Neural cell (in vitro differentiated cells): ENCODE measurements around the gene CCL24. TPM values are rescaled to one million over a fixed set of nuclear protein-coding genes. Genes with fewer than 3 reads are reported as not detected.
"Not testable (repeated sequence)": the region's sequence is repeated elsewhere in the genome, so short reads cannot be mapped to it uniquely, and the experiment has no call there.

ENCODE experiments used
- H2AFZ ChIP-seq: fragments of 200-600, 300-800 bp; sonication (generic), shearing (Covaris generic); 2 replicates; pipeline ENCODE4 v1.6.0; 2014; ENCODE audit warnings: low read depth, mild to moderate bottlenecking, antibody characterized with exemption, low read length, moderate library complexity
- H3F3A ChIP-seq: fragments of 200-600 bp; shearing (Covaris generic); 2 replicates; pipeline ENCODE4 v1.6.1; 2016; ENCODE audit warnings: mild to moderate bottlenecking, moderate library complexity, mixed read lengths, antibody characterized with exemption, low read length; ENCODE audit not compliant: insufficient read depth, poor library complexity, severe bottlenecking
- H3K27ac ChIP-seq: fragments of 200-600, 300-800 bp; sonication (generic), shearing (Covaris generic); 2 replicates; pipeline ENCODE4 v1.5.1; 2014; ENCODE audit warnings: mild to moderate bottlenecking, low read length, moderate library complexity
- H3K27me3 ChIP-seq: fragments of 300-800, 200-600 bp; sonication (generic), shearing (Covaris generic); 2 replicates; pipeline ENCODE4 v1.6.0; 2014; ENCODE audit warnings: mild to moderate bottlenecking, low read depth, low read length, moderate library complexity; ENCODE audit not compliant: insufficient read depth
- H3K36me3 ChIP-seq: fragments of 300-800, 200-600 bp; sonication (generic), shearing (Covaris generic); 2 replicates; pipeline ENCODE4 v1.5.1; 2014; ENCODE audit warnings: mild to moderate bottlenecking, antibody characterized with exemption, low read length, moderate library complexity; ENCODE audit not compliant: insufficient read depth
- H3K4me2 ChIP-seq: fragments of 300-800, 200-600 bp; sonication (generic), shearing (Covaris generic); 2 replicates; pipeline ENCODE4 v1.6.0; 2014; ENCODE audit warnings: mild to moderate bottlenecking, low read length
- H3K4me3 ChIP-seq: fragments of 300-800, 200-600 bp; sonication (generic), shearing (Covaris generic); 2 replicates; pipeline ENCODE4 v1.5.1; 2014; ENCODE audit warnings: mild to moderate bottlenecking, low read length, moderate library complexity
- H3K79me2 ChIP-seq: fragments of 200-600 bp; shearing (Covaris generic); replicated peaks from 2 replicates; pipeline ENCODE4 v1.6.0; 2014; ENCODE audit warnings: mild to moderate bottlenecking, low read length, moderate library complexity; ENCODE audit not compliant: insufficient read depth
- H3K9ac ChIP-seq: fragments of 300-800, 200-600 bp; sonication (generic), shearing (Covaris generic); 2 replicates; pipeline ENCODE4 v1.6.1; 2016; ENCODE audit warnings: mild to moderate bottlenecking, low read length, mixed read lengths
- H3K9me2 ChIP-seq: fragments of 200-600 bp; shearing (Covaris generic); 2 replicates; pipeline ENCODE4 v1.6.1; 2016; ENCODE audit warnings: mild to moderate bottlenecking, low read length, mixed read lengths; ENCODE audit not compliant: insufficient read depth
- H3K9me3 ChIP-seq: fragments of 200-600, 300-800 bp; sonication (generic), shearing (Covaris generic); 2 replicates; pipeline ENCODE4 v1.6.1; 2016; ENCODE audit warnings: mild to moderate bottlenecking, mixed run types, low read length, moderate library complexity, mixed read lengths
- H4K20me1 ChIP-seq: fragments of 200-600 bp; shearing (Covaris generic); 2 replicates; pipeline ENCODE4 v1.6.1; 2016; ENCODE audit warnings: mild to moderate bottlenecking, mixed run types; ENCODE audit not compliant: insufficient read depth
- EZH2 ChIP-seq: fragments of 200-600, 300-800 bp; shearing (Covaris generic), sonication (generic); IDR thresholded peaks from 2 replicates; pipeline ENCODE4 v1.6.1; 2014; ENCODE audit warnings: antibody characterized with exemption, low read length, borderline replicate concordance, mild to moderate bottlenecking; ENCODE audit not compliant: insufficient read depth, poor library complexity, severe bottlenecking
- POLR2AphosphoS5 ChIP-seq: IDR thresholded peaks from 2 replicates; pipeline ENCODE4 v1.6.1; 2012
- RAD21 ChIP-seq: fragments of 450-650 bp; conservative IDR thresholded peaks from 2 replicates; pipeline ENCODE4 v1.6.1; 2014; ENCODE audit warnings: antibody characterized with exemption, mild to moderate bottlenecking, moderate library complexity
- TAF1 ChIP-seq: IDR thresholded peaks from 2 replicates; pipeline ENCODE4 v1.6.1; 2012; ENCODE audit warnings: low read depth
- polyA plus RNA-seq: library from polyadenylated mRNA; depleted of rRNA; stranded (reverse); fragments of >200 nt; gene quantifications from 2 replicates; pipeline ENCODE4 v1.2.3, GENCODE V29; 2014

CCL24 gene
- polyA plus RNA-seq, 1 donor from 2014 or later: not detected

DNA sequence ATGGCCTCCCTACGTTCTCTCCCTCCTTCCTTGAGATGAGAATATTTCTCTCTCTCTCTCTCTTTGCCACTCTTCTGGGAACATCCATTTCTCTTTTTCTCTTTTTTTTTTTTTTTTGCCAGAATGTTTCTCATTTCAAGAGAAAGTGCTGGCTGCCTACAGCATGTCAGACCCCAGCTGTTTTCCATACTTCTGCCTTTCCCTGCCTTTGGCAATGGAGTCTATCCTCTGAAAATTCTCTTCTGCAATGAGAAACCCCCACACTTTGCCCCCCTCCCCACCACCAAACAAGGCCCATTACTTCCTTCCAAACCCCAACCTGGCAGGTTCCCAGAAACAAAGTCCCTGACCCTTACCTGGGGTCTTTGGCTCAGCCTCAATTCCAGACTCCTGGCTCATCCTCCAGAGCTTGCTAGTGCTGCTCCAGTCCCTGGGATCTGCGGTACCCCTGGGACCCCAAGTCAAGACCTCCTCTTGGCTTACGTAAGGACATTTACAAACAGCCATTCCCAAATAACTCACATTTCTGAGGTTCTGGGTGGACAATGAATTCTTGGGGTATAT is 24.2 kb downstream of the CCL24 start:
- Histone ChIP-seq H4K20me1 (no peaks in the 10 kb centered on the region), H3K4me2 (no peak overlapping the region), H3K9ac (no peak overlapping the region), H3K27me3 (no peaks in the 10 kb centered on the region), H3K9me2 (no peaks in the 10 kb centered on the region), H3K27ac (no peak overlapping the region), H2AFZ (no peak overlapping the region), H3K4me3 (no peak overlapping the region), H3K9me3 (no peaks in the 10 kb centered on the region), H3F3A (no peaks in the 10 kb centered on the region), H3K79me2 (no peaks in the 10 kb centered on the region), H3K36me3 (no peaks in the 10 kb centered on the region)
- TF ChIP-seq RAD21: no peak
- TF ChIP-seq EZH2: no peak
- no peak for TF ChIP-seq POLR2AphosphoS5
- no peak for TF ChIP-seq TAF1

GRCh38 chr7:75788154-75788847 is 25.3 kb downstream of the CCL24 start:
- H3K36me3 ChIP-seq, H3F3A ChIP-seq, H4K20me1 ChIP-seq, H3K9me2 ChIP-seq, H3K79me2 ChIP-seq, H3K9me3 ChIP-seq, H3K27ac ChIP-seq, H3K4me3 ChIP-seq, H2AFZ ChIP-seq, H3K4me2 ChIP-seq, H3K27me3 ChIP-seq, H3K9ac ChIP-seq: not testable (repeated sequence)

DNA sequence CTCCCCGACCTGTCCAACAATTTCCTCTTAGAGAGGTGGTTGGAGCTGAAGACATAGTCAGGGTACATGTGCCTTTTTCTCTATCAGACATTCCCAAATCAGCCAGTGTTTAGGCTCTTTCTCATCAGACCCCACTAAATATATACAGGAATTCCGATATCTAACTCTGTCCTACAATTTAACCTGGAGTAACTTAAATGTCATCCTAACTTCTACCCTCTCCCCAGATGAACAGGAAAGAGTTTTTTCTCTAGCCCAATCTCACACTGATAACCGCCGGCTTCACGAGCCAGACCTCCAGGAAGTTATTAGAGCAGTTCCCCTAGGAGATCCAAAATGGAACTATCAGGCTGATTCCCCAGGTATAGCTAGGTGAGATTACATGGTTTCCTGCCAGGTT is 30.5 kb downstream of the CCL24 start:
- H3K9me2 ChIP-seq, H3K79me2 ChIP-seq, H3K9me3 ChIP-seq, H3K36me3 ChIP-seq, H3K4me3 ChIP-seq, H3K27ac ChIP-seq, H2AFZ ChIP-seq, H3K9ac ChIP-seq, H3K27me3 ChIP-seq, H3K4me2 ChIP-seq, H4K20me1 ChIP-seq, H3F3A ChIP-seq: not testable (repeated sequence)

DNA sequence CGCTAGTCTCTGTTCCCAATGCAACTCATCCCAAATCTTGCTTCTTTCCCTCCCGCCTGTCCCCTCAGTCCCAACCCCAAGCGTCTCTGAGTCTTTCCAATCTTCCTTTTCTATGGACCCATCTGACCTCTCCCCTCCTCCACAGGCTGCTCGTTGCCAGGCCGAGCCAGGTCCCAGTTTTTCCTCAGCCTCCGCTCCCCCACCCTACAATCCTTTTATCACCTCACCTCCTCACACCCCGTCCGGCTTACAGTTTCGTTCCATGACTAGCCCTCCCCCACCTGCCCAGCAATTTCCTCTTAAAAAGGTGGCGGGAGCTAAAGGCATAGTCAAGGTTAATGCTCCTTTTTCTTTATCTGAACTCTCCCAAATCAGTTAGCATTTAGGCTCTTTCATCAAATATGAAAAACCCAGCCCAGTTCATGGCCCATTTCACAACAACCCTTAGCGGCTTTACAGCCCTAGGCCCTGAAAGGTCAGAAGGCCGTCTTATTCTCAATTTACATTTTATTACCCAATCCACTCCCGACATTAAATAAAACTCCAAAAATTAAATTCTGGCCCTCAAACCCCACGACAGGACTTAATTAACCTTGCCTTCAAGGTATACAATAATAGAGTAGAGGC is 32.8 kb downstream of the CCL24 start:
- H3K4me3 ChIP-seq, H3K4me2 ChIP-seq: not testable (repeated sequence)

GRCh38 chr7:75779516-75779915 is 34.1 kb downstream of the CCL24 start:
- not testable (repeated sequence) for H2AFZ ChIP-seq, H3K9me2 ChIP-seq, H3K79me2 ChIP-seq, H4K20me1 ChIP-seq, H3K4me2 ChIP-seq, H3K9ac ChIP-seq, H3F3A ChIP-seq, H3K27me3 ChIP-seq, H3K4me3 ChIP-seq, H3K36me3 ChIP-seq, H3K9me3 ChIP-seq, H3K27ac ChIP-seq

More for the DNA sequence above, 32.8 kb downstream of the CCL24 start:
- not testable (repeated sequence) for H3K9me3 ChIP-seq, H3K9me2 ChIP-seq, H4K20me1 ChIP-seq, H3K27ac ChIP-seq, H2AFZ ChIP-seq, H3K9ac ChIP-seq, H3F3A ChIP-seq, H3K36me3 ChIP-seq, H3K27me3 ChIP-seq, H3K79me2 ChIP-seq

DNA sequence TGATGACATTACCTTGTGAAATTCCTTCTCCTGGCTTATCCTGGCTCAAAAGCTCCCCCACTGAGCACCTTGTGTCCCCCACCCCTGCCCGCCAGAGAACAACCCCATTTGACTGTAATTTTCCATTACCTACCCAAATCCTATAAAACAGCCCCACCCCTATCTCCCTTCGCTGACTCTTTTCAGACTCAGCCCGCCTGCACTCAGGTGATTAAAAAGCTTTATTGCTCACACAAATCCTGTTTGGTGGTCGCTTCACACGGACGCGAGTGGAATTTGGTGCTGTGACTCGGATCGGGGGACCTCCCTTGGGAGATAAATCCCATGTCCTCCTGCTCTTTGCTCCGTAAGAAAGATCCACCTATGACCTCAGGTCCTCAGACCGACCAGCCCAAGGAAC is 34.6 kb downstream of the CCL24 start:
- not testable (repeated sequence) for H3K36me3 ChIP-seq, H3K27me3 ChIP-seq, H3F3A ChIP-seq, H3K79me2 ChIP-seq, H3K9ac ChIP-seq, H4K20me1 ChIP-seq, H3K4me2 ChIP-seq, H3K27ac ChIP-seq, H3K4me3 ChIP-seq, H3K9me3 ChIP-seq, H2AFZ ChIP-seq, H3K9me2 ChIP-seq
